ENCODE data around the gene NFXL1.

NFXL1 gene

GRCh38 chr4:47835494-47835893 lies 78.9 kb downstream of the NFXL1 start:
- DNase-seq (ENCODE audit: low read depth), result no peak
- TF ChIP-seq CTCF (conservative IDR thresholded peaks at IDR 0.05; ENCODE audit: low read depth, low read length), result no peak
- no peak overlapping the region for H3K4me3 ChIP-seq (ENCODE audit: low read length)

GRCh38 chr4:47831026-47831679 lies 83.2 kb downstream of the NFXL1 start:
- no peak for TF ChIP-seq CTCF (conservative IDR thresholded peaks at IDR 0.05; ENCODE audit: low read depth, low read length)
- no peak overlapping the region for H3K4me3 ChIP-seq (ENCODE audit: low read length)
- no peak for DNase-seq (ENCODE audit: low read depth)

GRCh38 chr4:47830265-47831025 lies 83.9 kb downstream of the NFXL1 start:
- TF ChIP-seq CTCF (conservative IDR thresholded peaks at IDR 0.05; ENCODE audit: low read depth, low read length), result no peak
- H3K4me3 ChIP-seq (ENCODE audit: low read length), result no peak overlapping the region

GRCh38 chr4:47829438-47829837 lies 84.9 kb downstream of the NFXL1 start:
- no peak for DNase-seq (ENCODE audit: low read depth)
- no peak for TF ChIP-seq CTCF (conservative IDR thresholded peaks at IDR 0.05; ENCODE audit: low read depth, low read length)
- H3K4me3 ChIP-seq (ENCODE audit: low read length), result no peak overlapping the region

More at GRCh38 chr4:47830265-47831025, 83.9 kb downstream of the NFXL1 start:
- no peak for DNase-seq (ENCODE audit: low read depth)

GRCh38 chr4:47827343-47828047 lies 86.9 kb downstream of the NFXL1 start:
- DNase-seq (ENCODE audit: low read depth), result no peak
- TF ChIP-seq CTCF (conservative IDR thresholded peaks at IDR 0.05; ENCODE audit: low read depth, low read length), result no peak
- no peak overlapping the region for H3K4me3 ChIP-seq (ENCODE audit: low read length)

GRCh38 chr4:47824840-47825239 lies 89.5 kb downstream of the NFXL1 start:
- H3K4me3 ChIP-seq (ENCODE audit: low read length), result no peak overlapping the region
- DNase-seq (ENCODE audit: low read depth), result no peak
- no peak for TF ChIP-seq CTCF (conservative IDR thresholded peaks at IDR 0.05; ENCODE audit: low read depth, low read length)

All from retinal pigment epithelial cell (primary cell).